ENCODE measurements around the gene MACROD2. TPM values are rescaled to one million over a fixed set of nuclear protein-coding genes. Genes with fewer than 3 reads are reported as not detected.
"Not testable (repeated sequence)": the region's sequence is repeated elsewhere in the genome, so short reads cannot be mapped to it uniquely, and the experiment has no call there.

Gene MACROD2
- total and polyA plus RNA-seq, 11 donors: 0.54 to 5.4 (median 2.4) TPM

- intact Hi-C loops (cut with DNase I): no loop called here
- no peak for DNase-seq
- no peaks in the 10 kb centered on the region for H3K27me3 ChIP-seq
- ATAC-seq: no peak
- H3K4me3 ChIP-seq: no peak overlapping the region
- H3K4me1 ChIP-seq: no peaks in the 10 kb centered on the region
- H3K27ac ChIP-seq: no peak overlapping the region
- H3K9me3 ChIP-seq: no peaks in the 10 kb centered on the region
- TF ChIP-seq POLR2A (IDR thresholded peaks at IDR 0.05): no peak
- no peak for TF ChIP-seq CTCF (IDR thresholded peaks at IDR 0.05)
- no peaks in the 10 kb centered on the region for H3K36me3 ChIP-seq
- WGBS, 4 donors: 68 to 82% (median 77%) methylated on average over 2 of the region's 2 CpGs
Measured at GRCh38 chr20:14450256-14450655, 454.9 kb downstream of the MACROD2 start.

GRCh38 chr20:14451458-14451857 lies 456.1 kb downstream of the MACROD2 start:
- DNase-seq: no peak
- Histone ChIP-seq H3K27ac (no peak overlapping the region), H3K9me3 (no peaks in the 10 kb centered on the region), H3K4me3 (no peak overlapping the region), H3K36me3 (no peaks in the 10 kb centered on the region), H3K27me3 (no peaks in the 10 kb centered on the region), H3K4me1 (no peaks in the 10 kb centered on the region)
- ATAC-seq: no peak
- TF ChIP-seq POLR2A (IDR thresholded peaks at IDR 0.05): no peak
- no peak for TF ChIP-seq CTCF (IDR thresholded peaks at IDR 0.05)
- intact Hi-C loops (cut with DNase I): no loop called here
- WGBS, 4 donors: 76 to 93% (median 89%) methylated on average over 4 of the region's 4 CpGs

- WGBS, 4 donors: 61 to 63% (median 62%) methylated on average over 3 of the region's 3 CpGs
- no peak for DNase-seq
- no peaks in the 10 kb centered on the region for H3K27me3 ChIP-seq
- ATAC-seq: no peak
- intact Hi-C loops (cut with DNase I): no loop called here
- H3K9me3 ChIP-seq: no peaks in the 10 kb centered on the region
- no peak overlapping the region for H3K27ac ChIP-seq
- TF ChIP-seq CTCF (IDR thresholded peaks at IDR 0.05) (no peak), POLR2A (IDR thresholded peaks at IDR 0.05) (no peak)
- H3K4me3 ChIP-seq: no peak overlapping the region
- no peaks in the 10 kb centered on the region for H3K4me1 ChIP-seq
- H3K36me3 ChIP-seq: no peaks in the 10 kb centered on the region
Measured at GRCh38 chr20:14453259-14453658, 457.9 kb downstream of the MACROD2 start.

GRCh38 chr20:14454296-14454695 lies 459.0 kb downstream of the MACROD2 start:
- H3K4me1 ChIP-seq: no peaks in the 10 kb centered on the region
- no peaks in the 10 kb centered on the region for H3K9me3 ChIP-seq
- WGBS, 4 donors: 53 to 63% (median 56%) methylated on average over 1 of the region's 1 CpG
- no peaks in the 10 kb centered on the region for H3K36me3 ChIP-seq
- no peak overlapping the region for H3K27ac ChIP-seq
- ATAC-seq (no peak), DNase-seq (no peak)
- H3K4me3 ChIP-seq: no peak overlapping the region
- intact Hi-C loops (cut with DNase I): no loop called here
- TF ChIP-seq CTCF (IDR thresholded peaks at IDR 0.05) (no peak), POLR2A (IDR thresholded peaks at IDR 0.05) (no peak)
- no peaks in the 10 kb centered on the region for H3K27me3 ChIP-seq

GRCh38 chr20:14467104-14467827 lies 471.9 kb downstream of the MACROD2 start:
- H3K4me1 ChIP-seq; DNase-seq; H3K36me3 ChIP-seq; ATAC-seq; H3K27me3 ChIP-seq; H3K4me3 ChIP-seq; intact Hi-C loops (cut with DNase I); H3K9me3 ChIP-seq; H3K27ac ChIP-seq: not testable (repeated sequence)
- 87 to 91% (median 89%) methylated on average over 15 to 17 of the region's 17 CpGs for WGBS, 4 donors
